K562 (cell line): ENCODE data around the gene FBXO22. TPM values are rescaled to one million over a fixed set of nuclear protein-coding genes. Genes with fewer than 3 reads are reported as not detected.

ENCODE experiments used
- ATAC-seq: fragments of 200-7000 bp; cut with Tn5 transposase; 3 replicates; pipeline ENCODE4 v1.9.1; 2020; ENCODE audit warnings: moderate library complexity
- BruUV-seq: library from RNA; stranded (reverse); fragments of 400-500 nt; replicated peaks from 2 replicates; lab custom pipeline; 2021; lab: Mats Ljungman, UMichigan
- CTCF ChIA-PET: fragments of 300-600 bp; formaldehyde crosslinking; extraction: SDS; loops from one replicate; lab custom pipeline; 2021; ENCODE audit warnings: low intra/inter-chr PET ratio; lab: Yijun Ruan, JAX
- POLR2A ChIA-PET: fragments of 300-600, 350-650 bp; sonication (Branson Sonifier 250); formaldehyde crosslinking; extraction: SDS; loops from one replicate; lab custom pipeline; 2021; ENCODE audit warnings: antibody characterized with exemption, inconsistent platforms; lab: Yijun Ruan, JAX
- DNase-seq, 4 experiments: peaks; one replicate each; pipeline versions ENCODE4 v3.0.0 to v3.0.0-alpha.2; 2011 to 2018; ENCODE audit warnings: low spot score in 3 of 4, mixed read lengths in 3 of 4; ENCODE audit errors: extremely low read depth in 1 of 4
- FAIRE-seq: peaks from 2 replicates; lab custom pipeline; 2011; peaks lifted over from hg19 to GRCh38; lab: Jason Lieb, UNC
- H2AFZ ChIP-seq: 2 replicates; pipeline ENCODE4 v1.6.0; 2011; ENCODE audit warnings: low read depth, low read length, control low read depth, inconsistent platforms
- H3K27ac ChIP-seq: fragments of 200-600 bp; 3 replicates; pipeline ENCODE4 v1.8.0; 2011; ENCODE audit warnings: low read depth, mild to moderate bottlenecking, control low read depth, inconsistent platforms, low read length, moderate library complexity, mixed read lengths; ENCODE audit errors: extremely low read depth
- H3K27me3 ChIP-seq, 2 experiments: fragments of 300-600 bp in 1 of 2; 2 replicates in 1 of 2; 3 replicates in 1 of 2; pipeline versions ENCODE4 v1.6.0 to v1.8.0; 2011; ENCODE audit warnings: inconsistent platforms in 2 of 2, low read length in 2 of 2, mild to moderate bottlenecking in 1 of 2, mixed read lengths in 1 of 2, moderate library complexity in 1 of 2; ENCODE audit not compliant: control insufficient read depth in 2 of 2, insufficient read depth in 2 of 2
- H3K36me3 ChIP-seq: fragments of 300-600 bp; 3 replicates; pipeline ENCODE4 v1.8.0; 2011; ENCODE audit warnings: mild to moderate bottlenecking, low read length, inconsistent platforms; ENCODE audit not compliant: control insufficient read depth, insufficient read depth
- H3K4me1 ChIP-seq, 2 experiments: fragments of 200-600 bp in 1 of 2; replicated peaks in 1 of 2; 2 replicates in 1 of 2; 3 replicates in 1 of 2; pipeline versions ENCODE4 v1.5.1 to v1.8.0; 2011; ENCODE audit warnings: inconsistent platforms in 2 of 2, low read length in 2 of 2, mild to moderate bottlenecking in 1 of 2, mixed read lengths in 1 of 2, moderate library complexity in 1 of 2; ENCODE audit not compliant: control insufficient read depth in 2 of 2, insufficient read depth in 2 of 2
- H3K4me2 ChIP-seq: 2 replicates; pipeline ENCODE4 v1.6.1; 2011; ENCODE audit warnings: low read length, control low read depth, inconsistent platforms, mixed read lengths; ENCODE audit not compliant: insufficient read depth
- H3K4me3 ChIP-seq: fragments of 200-600 bp; sonication (generic), shearing (Covaris generic); 2 replicates; pipeline ENCODE4 v1.5.1; 2016; ENCODE audit warnings: control low read depth, inconsistent platforms
- H3K79me2 ChIP-seq: fragments of 200-600 bp; 3 replicates; pipeline ENCODE4 v1.8.0; 2011; ENCODE audit warnings: low read length, inconsistent platforms; ENCODE audit not compliant: control insufficient read depth, insufficient read depth
- H3K9ac ChIP-seq, 2 experiments: 2 replicates each; pipeline versions ENCODE4 v1.6.0 to v1.6.1; 2011; ENCODE audit warnings: low read depth in 2 of 2, low read length in 2 of 2, control low read depth in 1 of 2, inconsistent platforms in 1 of 2, mild to moderate bottlenecking in 1 of 2, mixed read lengths in 1 of 2; ENCODE audit not compliant: insufficient read depth in 1 of 2
- H3K9me1 ChIP-seq: one replicate; pipeline ENCODE4 v1.6.0; 2011; ENCODE audit warnings: inconsistent platforms, mild to moderate bottlenecking, low read length, moderate library complexity; ENCODE audit not compliant: control insufficient read depth, insufficient read depth
- H3K9me3 ChIP-seq: replicated peaks from 2 replicates; pipeline ENCODE4 v1.5.1; 2011; ENCODE audit warnings: low read depth, low read length, inconsistent platforms; ENCODE audit not compliant: control insufficient read depth, insufficient read depth
- H4K20me1 ChIP-seq: replicated peaks from 2 replicates; pipeline ENCODE4 v1.6.1; 2011; ENCODE audit warnings: low read length, inconsistent platforms, mixed read lengths; ENCODE audit not compliant: control insufficient read depth, insufficient read depth
- ASH1L ChIP-seq: fragments of 450-650 bp; IDR thresholded peaks from 2 replicates; pipeline ENCODE4 v1.6.1; 2018; ENCODE audit warnings: borderline replicate concordance, mild to moderate bottlenecking, low read depth; ENCODE audit not compliant: partially characterized antibody
- CBX2 ChIP-seq: fragments of 200-600 bp; sonication (generic); IDR thresholded peaks from one replicate; pipeline ENCODE4 v1.6.1; 2012; ENCODE audit warnings: mild to moderate bottlenecking, low read length, inconsistent platforms; ENCODE audit not compliant: insufficient read depth, poor library complexity, severe bottlenecking
- HINFP ChIP-seq: fragments of 450-650 bp; conservative IDR thresholded peaks from 2 replicates; pipeline ENCODE4 v1.6.1; 2016; ENCODE audit warnings: missing genetic modification characterization, low read depth, mild to moderate bottlenecking, control low read depth, missing compliant biosample characterization
- KDM2B ChIP-seq: fragments of 250-450 bp; sonication (Bioruptor Pico); IDR thresholded peaks from 2 replicates; pipeline ENCODE4 v1.8.0; 2021; ENCODE audit warnings: mild to moderate bottlenecking, moderate library complexity
- MBD1 ChIP-seq: fragments of 250-450 bp; sonication (Bioruptor Pico); IDR thresholded peaks from 2 replicates; pipeline ENCODE4 v1.8.0; 2022; ENCODE audit warnings: inconsistent platforms
- PBX2 ChIP-seq, 2 experiments: IDR thresholded peaks in 1 of 2; conservative IDR thresholded peaks in 1 of 2; 2 replicates each; pipeline ENCODE4 v1.6.1; 2016; ENCODE audit warnings: low read depth in 2 of 2, mild to moderate bottlenecking in 1 of 2, missing compliant biosample characterization in 1 of 2, missing genetic modification characterization in 1 of 2, moderate library complexity in 1 of 2
- PURB ChIP-seq: sonication (generic); formaldehyde crosslinking; IDR thresholded peaks from 2 replicates; pipeline ENCODE4 v1.9.0; 2021; ENCODE audit warnings: low read depth, mild to moderate bottlenecking, missing genetic modification reagents
- SMARCE1 ChIP-seq: fragments of 450-650 bp; IDR thresholded peaks from 2 replicates; pipeline ENCODE4 v1.7.1; 2016; ENCODE audit warnings: mild to moderate bottlenecking
- U2AF2 ChIP-seq: fragments of 200-400 bp; formaldehyde crosslinking; optimal IDR thresholded peaks from 2 replicates; pipeline ENCODE3; 2017; ENCODE audit warnings: low read depth, mild to moderate bottlenecking, low read length
- ZBTB26 ChIP-seq: fragments of 450-650 bp; formaldehyde crosslinking; IDR thresholded peaks from 2 replicates; pipeline ENCODE4 v1.4.0; 2022; ENCODE audit warnings: missing genetic modification characterization
- ZNF184 ChIP-seq: sonication (generic); formaldehyde crosslinking; IDR thresholded peaks from 2 replicates; pipeline ENCODE4 v1.5.0; 2020; ENCODE audit warnings: missing genetic modification reagents
- ZNF324 ChIP-seq: fragments of 250-450 bp; sonication (Bioruptor Pico); IDR thresholded peaks from 2 replicates; pipeline ENCODE4 v1.4.0; 2020; ENCODE audit warnings: mild to moderate bottlenecking
- ZNF395 ChIP-seq: fragments of 200-800 bp; sonication (Bioruptor generic); IDR thresholded peaks from 2 replicates; pipeline ENCODE4 v1.6.1; 2017; ENCODE audit warnings: missing genetic modification characterization, missing compliant biosample characterization
- WGBS: fragments of 100-300 bp; shearing (Covaris generic); methylation state at CpG from one replicate; pipeline ENCODE4 v1.1.6; 2016; ENCODE audit warnings: low coverage, mixed read lengths; ENCODE audit not compliant: insufficient coverage; ENCODE audit errors: missing lambda C conversion rate; 5-methylcytosine and 5-hydroxymethylcytosine counted together
- in situ Hi-C: fragments of 300-500 bp; cut with MboI; formaldehyde crosslinking; loops from 4 replicates; pipeline ENCODE4 v1.15.0; 2018; ENCODE audit warnings: inconsistent platforms, mixed read lengths
- intact Hi-C: fragments of 100-400 bp; cut with micrococcal nuclease; formaldehyde crosslinking; loops from 2 replicates; pipeline ENCODE4 v1.14.2; 2022
- polyA plus RNA-seq, 8 experiments: library from polyadenylated mRNA; depleted of rRNA in 4 of 8; stranded (reverse) in 5 of 8; unstranded in 3 of 8; fragments of >200 nt; fragmentation: Nextera tagmentation in 2 of 8; fragmentation: Illumina TruSeq in 1 of 8; extraction: Ambion mirVana in 2 of 8; extraction: Trizol in 1 of 8; gene quantifications; 2 replicates each; pipeline versions ENCODE4 v1.2.1 to v1.2.3, GENCODE V29; 2011 to 2014; ENCODE audit warnings: inconsistent platforms in 1 of 8, missing spikeins in 1 of 8
- total RNA-seq, 7 experiments: library from RNA; depleted of rRNA in 6 of 7; stranded (reverse); fragments of >200 nt in 6 of 7; fragmentation: Illumina TruSeq in 2 of 7; extraction: Trizol in 2 of 7; gene quantifications; 2 replicates each; pipeline versions ENCODE4 v1.2.1 to v1.2.3, GENCODE V29; 2011 to 2021; ENCODE audit warnings: low replicate concordance in 1 of 7

The FBXO22 gene
- total and polyA plus RNA-seq, 9 of the 15 experiments (the other 6 are each of a cell fraction or from before 2014, with no cell fraction given): 24.4 to 99.4 (median 66.5) TPM

GRCh38 chr15:75943713-75944215, 40.1 kb downstream of the FBXO22 start:
- no TSS peak for BruUV-seq
- 18% methylated on average over 1 of the region's 1 CpG for WGBS
- Histone ChIP-seq H4K20me1 (no peaks in the 10 kb centered on the region), H3K36me3 (no peaks in the 10 kb centered on the region), H2AFZ (no peak overlapping the region), H3K9me1 (no peaks in the 10 kb centered on the region), H3K4me2 (no peak overlapping the region), H3K27ac (no peak overlapping the region), H3K9me3 (0 out of 2 replicates have a peak, but pooled peaks cover 2% of the 10 kb centered on the region), H3K4me3 (no peak overlapping the region), H3K27me3 (0 out of 5 replicates have a peak, but pooled peaks cover 2 to 4% of the 10 kb centered on the region in 2 experiments), H3K9ac (no peak overlapping the region), H3K4me1 (no peaks in the 10 kb centered on the region), H3K79me2 (no peaks in the 10 kb centered on the region)
- CTCF ChIA-PET: no interaction called here
- DNase-seq: no peak
- intact Hi-C loops (no loop called here), in situ Hi-C loops (no loop called here)
- FAIRE-seq: no peak
- no peak; the same call in 1 of the 3 replicates for ATAC-seq
- POLR2A ChIA-PET: no interaction called here
- TF ChIP-seq ZNF395 (CRISPR knock-in tag) (no peak), ASH1L (no peak), HINFP (tag) (no peak), U2AF2 (no peak), MBD1 (CRISPR knock-in tag) (no peak), ZNF324 (CRISPR knock-in tag) (no peak), ZNF184 (CRISPR knock-in tag) (no peak), KDM2B (no peak), ZBTB26 (CRISPR knock-in tag) (no peak), PBX2 (CRISPR knock-in tag; IDR thresholded peaks at IDR 0.05; ENCODE audit: low read depth) (no peak), PBX2 (tag; conservative IDR thresholded peaks at IDR 0.05; ENCODE audit: low read depth) (no peak), PURB (no peak), SMARCE1 (no peak), CBX2 (no peak)
